ENCODE measurements around the gene REEP5. TPM values are rescaled to one million over a fixed set of nuclear protein-coding genes. Genes with fewer than 3 reads are reported as not detected.

Gene REEP5
- total and polyA plus RNA-seq, 9 of the 15 experiments (the other 6 are each of a cell fraction or from before 2014, with no cell fraction given) = 14.7 to 102 (median 36.0) TPM

GRCh38 chr5:112906637-112907036 is 15.4 kb downstream of the REEP5 start:
- peaks cover 39% of the 10 kb centered on the region for H3K36me3 ChIP-seq (ENCODE audit: control insufficient read depth, insufficient read depth, low read length)
- no peak overlapping the region for H3K4me3 ChIP-seq
- no peaks in the 10 kb centered on the region for H3K9me1 ChIP-seq (ENCODE audit: control insufficient read depth, insufficient read depth, low read length)
- intact Hi-C loops (cut with micrococcal nuclease) = no loop called here
- CTCF ChIA-PET (ENCODE audit: low intra/inter-chr PET ratio) = no interaction called here
- no peaks in the 10 kb centered on the region for H3K4me1 ChIP-seq (replicated peaks in 1 of 2; ENCODE audit: control insufficient read depth in 2 of 2, insufficient read depth in 2 of 2, low read length in 2 of 2)
- H3K27me3 ChIP-seq (ENCODE audit: control insufficient read depth in 2 of 2, insufficient read depth in 2 of 2, low read length in 2 of 2) = no peaks in the 10 kb centered on the region
- no peaks in the 10 kb centered on the region for H3K9me3 ChIP-seq (replicated peaks; ENCODE audit: control insufficient read depth, insufficient read depth, low read depth, low read length)
- TF ChIP-seq NKRF (IDR thresholded peaks at IDR 0.05; ENCODE audit: borderline replicate concordance) (no peak), GABPA (tag; conservative IDR thresholded peaks at IDR 0.05; ENCODE audit: low read depth) (no peak), ATF7 (IDR thresholded peaks at IDR 0.05) (no peak), KDM2B (CRISPR knock-in tag; IDR thresholded peaks at IDR 0.05) (no peak), RREB1 (CRISPR knock-in tag; IDR thresholded peaks at IDR 0.05) (no peak), DLX4 (CRISPR knock-in tag; IDR thresholded peaks at IDR 0.05) (no peak), ESRRA (IDR thresholded peaks at IDR 0.05; ENCODE audit: borderline replicate concordance, low read depth) (no peak), CHCHD3 (CRISPR knock-in tag; IDR thresholded peaks at IDR 0.05) (no peak), ZNF699 (CRISPR knock-in tag; IDR thresholded peaks at IDR 0.05; ENCODE audit: insufficient replicate concordance) (no peak)
- H3K27ac ChIP-seq (ENCODE audit: extremely low read depth, low read depth, low read length) = no peak overlapping the region
- POLR2A ChIA-PET = interaction anchor here (0.6 to 1.4 kb wide), 3 partner anchors 11 to 18 kb away, joined by 3 to 4 read pairs (median 3); no protein-coding TSS in a partner anchor
- BruUV-seq (replicated peaks) = no TSS peak
- H3K79me2 ChIP-seq (ENCODE audit: control insufficient read depth, insufficient read depth, low read length) = no peaks in the 10 kb centered on the region
- in situ Hi-C loops (cut with MboI) = no loop called here
- 81% methylated on average over 3 of the region's 3 CpGs for WGBS (ENCODE audit: insufficient coverage, low coverage, missing lambda C conversion rate)
- H3K9ac ChIP-seq (ENCODE audit: insufficient read depth in 1 of 2, low read depth in 2 of 2, low read length in 2 of 2) = no peak overlapping the region
- H4K20me1 ChIP-seq (replicated peaks; ENCODE audit: control insufficient read depth, insufficient read depth, low read length) = no peaks in the 10 kb centered on the region
- FAIRE-seq = no peak
- peak; percentile 13; the same call in 1 of the 3 replicates for ATAC-seq
- H3K4me2 ChIP-seq (ENCODE audit: insufficient read depth, low read length) = no peak overlapping the region
- no peak for DNase-seq (ENCODE audit: extremely low read depth in 1 of 4, low spot score in 3 of 4)
- no peak overlapping the region for H2AFZ ChIP-seq (ENCODE audit: low read depth, low read length)
